ENCODE measurements around the gene CEACAM19.

- no peak for TF ChIP-seq CTCF (IDR thresholded peaks at IDR 0.05)
- no peak for TF ChIP-seq POLR2AphosphoS5 (IDR thresholded peaks at IDR 0.05; ENCODE audit: low read depth, low read length)
- no peak for TF ChIP-seq REST (IDR thresholded peaks at IDR 0.05; ENCODE audit: insufficient read depth in 1 of 2, low read depth in 2 of 2, low read length in 1 of 2)
Observed at GRCh38 chr19:44623626-44624025, 47.7 kb upstream of the CEACAM19 start.
